ENCODE results near the gene SST.

SST gene

DNA sequence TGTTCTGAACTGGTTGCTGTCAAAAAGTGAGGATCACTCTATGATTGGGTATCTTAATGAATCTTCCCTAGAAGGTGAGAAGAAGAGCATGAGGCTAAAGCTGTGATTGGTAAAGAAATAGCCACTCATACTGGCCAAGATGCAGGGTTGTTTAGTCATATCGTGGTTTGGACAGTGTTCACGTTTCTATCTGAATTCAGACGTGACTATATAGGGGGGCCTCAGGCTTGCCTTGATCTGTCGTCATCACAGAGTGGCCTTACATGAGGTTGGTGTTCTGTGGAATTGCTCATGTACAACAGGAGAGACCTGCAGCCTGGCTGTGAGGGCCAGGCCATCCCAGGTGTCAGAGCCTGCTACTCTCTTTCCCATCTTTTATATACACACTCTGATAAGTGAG is 19.8 kb upstream of the SST start:
- Histone ChIP-seq H3K27me3 (ENCODE audit: insufficient read depth, poor library complexity, severe bottlenecking) (peaks cover 13% of the 10 kb centered on the region), H3K4me3 (replicated peaks; ENCODE audit: insufficient read depth, low read length) (no peak overlapping the region)

DNA sequence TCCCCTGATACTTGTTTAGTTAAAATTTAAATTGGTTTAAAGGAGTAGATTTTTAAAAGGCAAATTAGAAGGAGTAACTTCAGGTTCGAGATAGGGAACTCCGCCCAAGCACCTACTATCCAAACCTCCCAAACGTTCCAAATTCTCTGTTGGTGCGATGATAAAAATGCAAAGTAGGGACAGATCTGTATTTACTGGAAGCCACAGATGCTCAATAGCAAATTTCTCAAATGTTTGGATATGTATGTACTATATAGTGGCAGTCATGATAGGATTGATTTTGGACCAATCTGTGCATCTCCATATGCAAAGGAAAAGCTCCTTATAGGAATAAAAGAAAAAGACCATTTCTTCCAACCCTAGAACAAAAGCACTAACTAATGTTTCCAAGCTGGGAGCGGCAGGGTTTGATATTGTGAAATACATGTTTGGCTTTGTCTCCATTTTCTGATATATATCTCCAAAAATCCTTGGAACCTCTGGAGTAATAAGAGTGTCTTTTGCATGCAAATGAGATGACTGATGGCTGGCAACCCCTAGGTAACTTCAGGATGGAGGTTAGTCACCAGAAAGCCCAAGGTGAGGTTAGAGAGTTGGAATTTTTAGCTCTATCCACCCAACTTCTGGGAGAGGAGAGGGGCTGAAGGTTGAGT is 16.6 kb upstream of the SST start:
- TF ChIP-seq, protein P1, sequence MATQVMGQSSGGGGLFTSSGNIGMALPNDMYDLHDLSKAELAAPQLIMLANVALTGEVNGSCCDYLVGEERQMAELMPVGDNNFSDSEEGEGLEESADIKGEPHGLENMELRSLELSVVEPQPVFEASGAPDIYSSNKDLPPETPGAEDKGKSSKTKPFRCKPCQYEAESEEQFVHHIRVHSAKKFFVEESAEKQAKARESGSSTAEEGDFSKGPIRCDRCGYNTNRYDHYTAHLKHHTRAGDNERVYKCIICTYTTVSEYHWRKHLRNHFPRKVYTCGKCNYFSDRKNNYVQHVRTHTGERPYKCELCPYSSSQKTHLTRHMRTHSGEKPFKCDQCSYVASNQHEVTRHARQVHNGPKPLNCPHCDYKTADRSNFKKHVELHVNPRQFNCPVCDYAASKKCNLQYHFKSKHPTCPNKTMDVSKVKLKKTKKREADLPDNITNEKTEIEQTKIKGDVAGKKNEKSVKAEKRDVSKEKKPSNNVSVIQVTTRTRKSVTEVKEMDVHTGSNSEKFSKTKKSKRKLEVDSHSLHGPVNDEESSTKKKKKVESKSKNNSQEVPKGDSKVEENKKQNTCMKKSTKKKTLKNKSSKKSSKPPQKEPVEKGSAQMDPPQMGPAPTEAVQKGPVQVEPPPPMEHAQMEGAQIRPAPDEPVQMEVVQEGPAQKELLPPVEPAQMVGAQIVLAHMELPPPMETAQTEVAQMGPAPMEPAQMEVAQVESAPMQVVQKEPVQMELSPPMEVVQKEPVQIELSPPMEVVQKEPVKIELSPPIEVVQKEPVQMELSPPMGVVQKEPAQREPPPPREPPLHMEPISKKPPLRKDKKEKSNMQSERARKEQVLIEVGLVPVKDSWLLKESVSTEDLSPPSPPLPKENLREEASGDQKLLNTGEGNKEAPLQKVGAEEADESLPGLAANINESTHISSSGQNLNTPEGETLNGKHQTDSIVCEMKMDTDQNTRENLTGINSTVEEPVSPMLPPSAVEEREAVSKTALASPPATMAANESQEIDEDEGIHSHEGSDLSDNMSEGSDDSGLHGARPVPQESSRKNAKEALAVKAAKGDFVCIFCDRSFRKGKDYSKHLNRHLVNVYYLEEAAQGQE (IDR thresholded peaks at IDR 0.05; ENCODE audit: insufficient replicate concordance, low read depth) = no peak
- TF ChIP-seq CTCF (IDR thresholded peaks at IDR 0.05; ENCODE audit: insufficient read depth, low read length) (no peak), SPI1 (IDR thresholded peaks at IDR 0.05; ENCODE audit: borderline replicate concordance, low read depth) (no peak), POLR2AphosphoS5 (IDR thresholded peaks at IDR 0.05; ENCODE audit: low read depth) (no peak), GABPA (IDR thresholded peaks at IDR 0.05; ENCODE audit: low read depth) (no peak)
- Histone ChIP-seq H3K27ac (replicated peaks) (no peak overlapping the region), H3K27me3 (ENCODE audit: insufficient read depth, poor library complexity, severe bottlenecking) (peaks cover 13% of the 10 kb centered on the region), H3K4me3 (replicated peaks; ENCODE audit: insufficient read depth, low read length) (no peak overlapping the region)
- no peak for DNase-seq (ENCODE audit: low read depth in 1 of 2, low spot score in 1 of 2)

More for the DNA sequence above, 19.8 kb upstream of the SST start:
- no peak for TF ChIP-seq GABPA (IDR thresholded peaks at IDR 0.05; ENCODE audit: low read depth)
- no peak for TF ChIP-seq CTCF (IDR thresholded peaks at IDR 0.05; ENCODE audit: insufficient read depth, low read length)
- TF ChIP-seq SPI1 (IDR thresholded peaks at IDR 0.05; ENCODE audit: borderline replicate concordance, low read depth) = no peak
- TF ChIP-seq, protein P1 (IDR thresholded peaks at IDR 0.05; ENCODE audit: insufficient replicate concordance, low read depth) = no peak
- no peak for TF ChIP-seq POLR2AphosphoS5 (IDR thresholded peaks at IDR 0.05; ENCODE audit: low read depth)
- no peak for DNase-seq (ENCODE audit: low read depth in 1 of 2, low spot score in 1 of 2)
- no peak overlapping the region for H3K27ac ChIP-seq (replicated peaks)

- no peak for DNase-seq (ENCODE audit: low read depth in 1 of 2, low spot score in 1 of 2)
- Histone ChIP-seq H3K27ac (replicated peaks) (no peak overlapping the region), H3K27me3 (ENCODE audit: insufficient read depth, poor library complexity, severe bottlenecking) (peaks cover 13% of the 10 kb centered on the region), H3K4me3 (replicated peaks; ENCODE audit: insufficient read depth, low read length) (no peak overlapping the region)
- no peak for TF ChIP-seq CTCF (IDR thresholded peaks at IDR 0.05; ENCODE audit: insufficient read depth, low read length)
- no peak for TF ChIP-seq GABPA (IDR thresholded peaks at IDR 0.05; ENCODE audit: low read depth)
- TF ChIP-seq SPI1 (IDR thresholded peaks at IDR 0.05; ENCODE audit: borderline replicate concordance, low read depth) = no peak
- no peak for TF ChIP-seq POLR2AphosphoS5 (IDR thresholded peaks at IDR 0.05; ENCODE audit: low read depth)
- TF ChIP-seq, protein P1 (IDR thresholded peaks at IDR 0.05; ENCODE audit: insufficient replicate concordance, low read depth) = no peak
Observed at GRCh38 chr3:187685948-187686347, 15.8 kb upstream of the SST start.
